Measurements from ENCODE around the gene ZNF521.

DNA sequence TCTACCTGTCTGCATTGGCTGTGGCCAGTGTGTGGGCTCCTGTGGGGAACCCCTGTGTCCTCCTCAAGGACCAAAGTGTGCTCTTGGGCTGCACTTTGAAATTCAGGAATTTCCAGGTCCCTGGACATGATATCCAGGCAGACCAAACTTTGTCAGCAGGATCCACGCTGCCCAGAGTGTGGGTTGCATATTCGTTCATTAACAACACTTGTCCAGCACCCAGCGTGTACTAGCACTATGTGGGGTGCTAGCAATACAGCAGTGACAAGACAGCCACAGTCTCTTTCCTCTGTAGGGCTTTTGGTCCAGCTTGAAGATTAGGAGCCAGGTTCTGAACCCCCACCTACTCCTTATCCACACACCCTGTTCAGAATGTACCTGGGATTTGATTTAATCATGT is 304.5 kb downstream of the ZNF521 start:
- TF ChIP-seq, protein P1, sequence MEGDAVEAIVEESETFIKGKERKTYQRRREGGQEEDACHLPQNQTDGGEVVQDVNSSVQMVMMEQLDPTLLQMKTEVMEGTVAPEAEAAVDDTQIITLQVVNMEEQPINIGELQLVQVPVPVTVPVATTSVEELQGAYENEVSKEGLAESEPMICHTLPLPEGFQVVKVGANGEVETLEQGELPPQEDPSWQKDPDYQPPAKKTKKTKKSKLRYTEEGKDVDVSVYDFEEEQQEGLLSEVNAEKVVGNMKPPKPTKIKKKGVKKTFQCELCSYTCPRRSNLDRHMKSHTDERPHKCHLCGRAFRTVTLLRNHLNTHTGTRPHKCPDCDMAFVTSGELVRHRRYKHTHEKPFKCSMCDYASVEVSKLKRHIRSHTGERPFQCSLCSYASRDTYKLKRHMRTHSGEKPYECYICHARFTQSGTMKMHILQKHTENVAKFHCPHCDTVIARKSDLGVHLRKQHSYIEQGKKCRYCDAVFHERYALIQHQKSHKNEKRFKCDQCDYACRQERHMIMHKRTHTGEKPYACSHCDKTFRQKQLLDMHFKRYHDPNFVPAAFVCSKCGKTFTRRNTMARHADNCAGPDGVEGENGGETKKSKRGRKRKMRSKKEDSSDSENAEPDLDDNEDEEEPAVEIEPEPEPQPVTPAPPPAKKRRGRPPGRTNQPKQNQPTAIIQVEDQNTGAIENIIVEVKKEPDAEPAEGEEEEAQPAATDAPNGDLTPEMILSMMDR (conservative IDR thresholded peaks at IDR 0.05; ENCODE audit: low read depth, low read length) = no peak
- no peak for TF ChIP-seq EZH2 (IDR thresholded peaks at IDR 0.05; ENCODE audit: borderline replicate concordance, low read depth, low read length, poor library complexity, severe bottlenecking)
